Right atrium auricular region (tissue), 2 donors: Measurements from ENCODE around the gene MITF. TPM values are rescaled to one million over a fixed set of nuclear protein-coding genes. Genes with fewer than 3 reads are reported as not detected.
A peak's percentile ranks its signal among the peaks of the same experiment; 100 is the strongest.

ENCODE experiments used
- DNase-seq: peaks from one replicate; pipeline ENCODE4 v3.0.0-alpha.2; 2019; ENCODE audit warnings: low spot score
- H3K27ac ChIP-seq, 2 donors: fragments of 200-600 bp; sonication (generic); 1 replicate in 1 of 2; 2 replicates in 1 of 2; pipeline ENCODE4 v1.5.1; 2016 to 2019
- H3K27me3 ChIP-seq, 2 donors: fragments of 200-600 bp; sonication (generic); one replicate each; pipeline versions ENCODE4 v1.5.1 to v1.6.0; 2017 to 2019
- H3K36me3 ChIP-seq: fragments of 200-600 bp; sonication (generic); one replicate; pipeline ENCODE4 v1.5.1; 2016
- H3K4me1 ChIP-seq, 2 donors: fragments of 200-600 bp; sonication (generic); one replicate each; pipeline versions ENCODE4 v1.5.1 to v1.6.0; 2017 to 2019
- H3K4me3 ChIP-seq, 2 donors: fragments of 200-600 bp; sonication (generic); 1 replicate in 1 of 2; 2 replicates in 1 of 2; pipeline ENCODE4 v1.5.1; 2017 to 2019; ENCODE audit warnings: mild to moderate bottlenecking in 1 of 2, moderate library complexity in 1 of 2
- H3K9me3 ChIP-seq, 2 donors: fragments of 200-600 bp; sonication (generic); one replicate each; pipeline ENCODE4 v1.5.1; 2019
- total RNA-seq, 2 donors: library from RNA; depleted of rRNA; stranded (reverse); fragments of >200 nt; gene quantifications; one replicate each; pipeline ENCODE4 v1.1.0, GENCODE V29; 2016
- TF ChIP-seq, protein P1 (sequence below), 2 donors: fragments of 200-600 bp; sonication (generic); IDR thresholded peaks; one replicate each; pipeline ENCODE4 v1.5.1; 2019; ENCODE audit warnings: antibody characterized with exemption in 2 of 2

The MITF gene
- total RNA-seq, 2 donors from 2014 or later = 47.6 to 68.6 TPM

GRCh38 chr3:69772152-69772867 lies 33.0 kb downstream of the MITF start:
- H3K4me1 ChIP-seq = peaks cover 0 to 66% of the 10 kb centered on the region in 2 donors

GRCh38 chr3:69774029-69774428 lies 34.8 kb downstream of the MITF start:
- Histone ChIP-seq H3K4me1 (peaks cover 0 to 51% of the 10 kb centered on the region in 2 donors), H3K9me3 (no peaks in the 10 kb centered on the region), H3K27ac (peak overlapping the region in 1 of 2 donors; percentile 81), H3K4me3 (no peak overlapping the region), H3K36me3 (no peaks in the 10 kb centered on the region), H3K27me3 (no peaks in the 10 kb centered on the region)
- TF ChIP-seq, protein P1, sequence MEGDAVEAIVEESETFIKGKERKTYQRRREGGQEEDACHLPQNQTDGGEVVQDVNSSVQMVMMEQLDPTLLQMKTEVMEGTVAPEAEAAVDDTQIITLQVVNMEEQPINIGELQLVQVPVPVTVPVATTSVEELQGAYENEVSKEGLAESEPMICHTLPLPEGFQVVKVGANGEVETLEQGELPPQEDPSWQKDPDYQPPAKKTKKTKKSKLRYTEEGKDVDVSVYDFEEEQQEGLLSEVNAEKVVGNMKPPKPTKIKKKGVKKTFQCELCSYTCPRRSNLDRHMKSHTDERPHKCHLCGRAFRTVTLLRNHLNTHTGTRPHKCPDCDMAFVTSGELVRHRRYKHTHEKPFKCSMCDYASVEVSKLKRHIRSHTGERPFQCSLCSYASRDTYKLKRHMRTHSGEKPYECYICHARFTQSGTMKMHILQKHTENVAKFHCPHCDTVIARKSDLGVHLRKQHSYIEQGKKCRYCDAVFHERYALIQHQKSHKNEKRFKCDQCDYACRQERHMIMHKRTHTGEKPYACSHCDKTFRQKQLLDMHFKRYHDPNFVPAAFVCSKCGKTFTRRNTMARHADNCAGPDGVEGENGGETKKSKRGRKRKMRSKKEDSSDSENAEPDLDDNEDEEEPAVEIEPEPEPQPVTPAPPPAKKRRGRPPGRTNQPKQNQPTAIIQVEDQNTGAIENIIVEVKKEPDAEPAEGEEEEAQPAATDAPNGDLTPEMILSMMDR (IDR thresholded peaks at IDR 0.05) = no peak
- no peak for DNase-seq

More at GRCh38 chr3:69772152-69772867, 33.0 kb downstream of the MITF start:
- Histone ChIP-seq H3K27me3 (no peaks in the 10 kb centered on the region), H3K27ac (peak overlapping the region; percentile 39 to 81), H3K36me3 (no peaks in the 10 kb centered on the region), H3K9me3 (no peaks in the 10 kb centered on the region), H3K4me3 (no peak overlapping the region)
- TF ChIP-seq, protein P1 (IDR thresholded peaks at IDR 0.05) = no peak
- no peak for DNase-seq

DNA sequence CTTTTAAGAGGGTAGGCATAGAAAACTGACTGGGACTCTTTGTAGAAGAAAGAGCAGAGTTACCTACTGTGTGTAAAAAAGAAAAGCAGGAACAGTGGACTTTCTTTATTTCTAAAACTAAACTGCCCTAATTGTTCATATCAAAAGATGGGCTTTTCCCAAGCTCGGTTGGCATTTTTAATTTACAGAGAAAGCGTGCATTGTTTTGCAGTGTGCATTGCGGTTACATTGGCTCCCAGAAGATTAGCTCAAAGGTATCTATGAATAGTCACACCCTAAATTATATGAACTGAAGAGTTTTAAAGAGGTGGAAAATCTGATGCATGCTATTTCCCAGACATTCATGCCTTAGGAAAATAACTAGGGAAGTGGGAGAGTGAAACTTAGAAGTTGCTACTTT lies 36.5 kb downstream of the MITF start:
- H3K27ac ChIP-seq = no peak overlapping the region
- no peak for DNase-seq
- no peak overlapping the region for H3K4me3 ChIP-seq
- H3K36me3 ChIP-seq = no peaks in the 10 kb centered on the region
- no peaks in the 10 kb centered on the region for H3K9me3 ChIP-seq
- TF ChIP-seq, protein P1 (IDR thresholded peaks at IDR 0.05) = no peak
- H3K4me1 ChIP-seq = peaks cover 0 to 46% of the 10 kb centered on the region in 2 donors
- no peaks in the 10 kb centered on the region for H3K27me3 ChIP-seq

DNA sequence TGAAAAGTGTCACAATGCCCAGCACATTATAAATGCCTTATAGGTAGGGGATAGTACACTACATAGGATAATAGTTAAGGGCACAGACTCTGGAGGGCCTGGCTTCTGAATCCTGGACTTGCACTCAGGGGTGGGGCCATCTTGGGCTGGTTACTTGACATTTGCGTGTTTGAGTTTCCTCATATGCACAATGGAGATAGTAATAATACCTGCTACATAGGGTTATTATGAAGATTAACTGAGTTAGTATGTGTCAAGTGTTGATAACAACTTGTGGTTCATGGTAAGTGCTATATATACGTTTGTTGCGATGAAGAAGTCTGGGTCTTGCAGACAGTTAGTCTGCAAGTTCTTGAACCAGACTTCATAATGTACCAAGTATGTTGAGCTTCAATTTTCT lies 37.0 kb downstream of the MITF start:
- TF ChIP-seq, protein P1 (IDR thresholded peaks at IDR 0.05) = no peak
- Histone ChIP-seq H3K27ac (no peak overlapping the region), H3K4me3 (no peak overlapping the region), H3K27me3 (no peaks in the 10 kb centered on the region), H3K4me1 (peaks cover 0 to 46% of the 10 kb centered on the region in 2 donors), H3K36me3 (no peaks in the 10 kb centered on the region), H3K9me3 (no peaks in the 10 kb centered on the region)
- no peak for DNase-seq

GRCh38 chr3:69776920-69777581 lies 37.8 kb downstream of the MITF start:
- peaks cover 0 to 47% of the 10 kb centered on the region in 2 donors for H3K4me1 ChIP-seq
- H3K9me3 ChIP-seq = no peaks in the 10 kb centered on the region
- no peak for DNase-seq
- H3K27me3 ChIP-seq = no peaks in the 10 kb centered on the region
- no peak overlapping the region for H3K27ac ChIP-seq
- no peak overlapping the region for H3K4me3 ChIP-seq
- H3K36me3 ChIP-seq = no peaks in the 10 kb centered on the region
- TF ChIP-seq, protein P1 (IDR thresholded peaks at IDR 0.05) = no peak
